Aorta (tissue), 5 donors: ENCODE results near the gene SPG7. TPM values are rescaled to one million over a fixed set of nuclear protein-coding genes. Genes with fewer than 3 reads are reported as not detected.
"Not testable (repeated sequence)": the region's sequence is repeated elsewhere in the genome, so short reads cannot be mapped to it uniquely, and the experiment has no call there.

Experiments
- ATAC-seq: fragments of 200-7000 bp; cut with Tn5 transposase; one replicate; pipeline ENCODE4 v1.9.1; 2022; ENCODE audit warnings: moderate library complexity; ENCODE audit not compliant: low FRiP score
- DNase-seq, 2 donors: peaks; one replicate each; pipeline ENCODE4 v3.0.0-alpha.2; 2020
- H3K27ac ChIP-seq, 2 donors: one replicate each; pipeline ENCODE4 v1.5.1; 2013; ENCODE audit warnings: low read length in 2 of 2, mild to moderate bottlenecking in 2 of 2, moderate library complexity in 2 of 2, control low read depth in 1 of 2, inconsistent platforms in 1 of 2, low read depth in 1 of 2
- H3K27me3 ChIP-seq, 2 donors: one replicate each; pipeline ENCODE4 v1.6.1; 2013; ENCODE audit warnings: control low read depth in 1 of 2, low read length in 1 of 2, mild to moderate bottlenecking in 1 of 2, moderate library complexity in 1 of 2; ENCODE audit not compliant: insufficient read depth in 2 of 2, control insufficient read depth in 1 of 2
- H3K36me3 ChIP-seq, 2 donors: one replicate each; pipeline ENCODE4 v1.6.1; 2013; ENCODE audit warnings: control low read depth in 1 of 2, low read length in 1 of 2, mild to moderate bottlenecking in 1 of 2; ENCODE audit not compliant: insufficient read depth in 2 of 2, control insufficient read depth in 1 of 2
- H3K4me1 ChIP-seq, 2 donors: one replicate each; pipeline ENCODE4 v1.6.1; 2013; ENCODE audit warnings: low read length in 2 of 2, control low read depth in 1 of 2, mild to moderate bottlenecking in 1 of 2, moderate library complexity in 1 of 2; ENCODE audit not compliant: insufficient read depth in 2 of 2, control insufficient read depth in 1 of 2
- H3K4me3 ChIP-seq, 2 donors: one replicate each; pipeline ENCODE4 v1.5.1; 2013; ENCODE audit warnings: low read length in 2 of 2, control low read depth in 1 of 2, mild to moderate bottlenecking in 1 of 2
- H3K9me3 ChIP-seq: one replicate; pipeline ENCODE4 v1.6.1; 2013; ENCODE audit warnings: mild to moderate bottlenecking, low read length; ENCODE audit not compliant: control insufficient read depth
- WGBS, 2 donors: extraction: QIAGEN DNeasy Blood & Tissue Kit; methylation state at CpG; one replicate each; pipeline ENCODE4 v1.1.7; 2013; 5-methylcytosine and 5-hydroxymethylcytosine counted together
- intact Hi-C, 2 donors: fragments of 100-400 bp; cut with DNase I; formaldehyde crosslinking; loops; one replicate each; pipeline versions ENCODE4 v1.14.2 to v1.15.0; 2022
- polyA plus RNA-seq, 2 donors: library from polyadenylated mRNA; stranded (reverse); fragments of 200-250 nt; gene quantifications; one replicate each; pipeline ENCODE4 v1.2.3, GENCODE V29; 2013
- total RNA-seq, 2 donors: library from RNA; stranded (reverse); fragmentation: NEBNext Ultra II Directional; extraction: Animal tissue kit (Norgen Biotek cat#: 25700); gene quantifications; one replicate each; pipeline ENCODE4 v1.2.1, GENCODE V29; 2021
- donor health status: healthy with polysubstance abuse.
- donor health status: Bipolar disorder and iron deficiency.
- donor health status: DM: no; HTN: no; CAD: no.
- donor health status: DM: no; HTN: no; CAD: no.
- donor health status: DM: yes; HTN: yes; CAD: no.

Gene SPG7
- total and polyA plus RNA-seq, 4 donors, result 28.4 to 171 (median 100) TPM

- intact Hi-C loops, result loop anchor here in 1 of 2 donors (10.0 kb wide), 1 partner anchor 320 kb away; no protein-coding TSS in a partner anchor
Observed at GRCh38 chr16:89565256-89565505, 57.0 kb downstream of the SPG7 start.

GRCh38 chr16:89565506-89566372, 57.5 kb downstream of the SPG7 start:
- peaks cover 0 to 13% of the 10 kb centered on the region in 2 donors for H3K36me3 ChIP-seq
- ATAC-seq, result peak; percentile 26
- H3K27me3 ChIP-seq, result peaks cover 0 to 2% of the 10 kb centered on the region in 2 donors
- DNase-seq, result peak in 1 of 2 donors; percentile 84
- 3 to 4% methylated on average over 46 of the region's 46 CpGs for WGBS, 2 donors
- intact Hi-C loops, result loop anchor here in 1 of 2 donors (10.0 kb wide), 1 partner anchor 321 kb away; no protein-coding TSS in a partner anchor
- H3K27ac ChIP-seq, result no peak overlapping the region
- no peaks in the 10 kb centered on the region for H3K9me3 ChIP-seq
- H3K4me3 ChIP-seq, result no peak overlapping the region
- no peaks in the 10 kb centered on the region for H3K4me1 ChIP-seq

More at GRCh38 chr16:89565256-89565505, 57.0 kb downstream of the SPG7 start:
- Histone ChIP-seq H3K4me3 (no peak overlapping the region), H3K27me3 (peaks cover 0 to 2% of the 10 kb centered on the region in 2 donors), H3K4me1 (no peaks in the 10 kb centered on the region), H3K9me3 (no peaks in the 10 kb centered on the region), H3K27ac (no peak overlapping the region), H3K36me3 (peaks cover 0 to 13% of the 10 kb centered on the region in 2 donors)
- DNase-seq, result no peak
- 40 to 41% methylated on average over 3 of the region's 3 CpGs for WGBS, 2 donors
- no peak for ATAC-seq

GRCh38 chr16:89567656-89568594, 59.7 kb downstream of the SPG7 start:
- 85 to 88% methylated on average over 30 of the region's 30 CpGs for WGBS, 2 donors
- Histone ChIP-seq H3K4me1 (no peaks in the 10 kb centered on the region), H3K27me3 (peaks cover 0 to 2% of the 10 kb centered on the region in 2 donors), H3K36me3 (peaks cover 0 to 8% of the 10 kb centered on the region in 2 donors), H3K27ac (no peak overlapping the region), H3K4me3 (no peak overlapping the region), H3K9me3 (no peaks in the 10 kb centered on the region)
- DNase-seq (no peak), ATAC-seq (no peak)
- intact Hi-C loops, result loop anchor here in 1 of 2 donors (10.0 kb wide), 1 partner anchor 323 kb away; no protein-coding TSS in a partner anchor

- intact Hi-C loops, result loop anchor here in 1 of 2 donors (10.0 kb wide), 1 partner anchor 325 kb away; no protein-coding TSS in a partner anchor
- no peaks in the 10 kb centered on the region for H3K4me1 ChIP-seq
- no peak for ATAC-seq
- H3K36me3 ChIP-seq, result no peaks in the 10 kb centered on the region
- 74 to 78% methylated on average over 23 of the region's 23 CpGs for WGBS, 2 donors
- DNase-seq, result no peak
- no peak overlapping the region for H3K27ac ChIP-seq
- no peak overlapping the region for H3K4me3 ChIP-seq
- peaks cover 0 to 2% of the 10 kb centered on the region in 2 donors for H3K27me3 ChIP-seq
- no peaks in the 10 kb centered on the region for H3K9me3 ChIP-seq
Observed at GRCh38 chr16:89569506-89570341, 61.5 kb downstream of the SPG7 start.

GRCh38 chr16:89570342-89570923, 62.2 kb downstream of the SPG7 start:
- Histone ChIP-seq H3K4me1 (no peaks in the 10 kb centered on the region), H3K4me3 (no peak overlapping the region), H3K27ac (no peak overlapping the region), H3K27me3 (peaks cover 0 to 2% of the 10 kb centered on the region in 2 donors), H3K9me3 (no peaks in the 10 kb centered on the region), H3K36me3 (no peaks in the 10 kb centered on the region)
- 86 to 88% methylated on average over 27 to 30 of the region's 30 CpGs for WGBS, 2 donors
- no peak for ATAC-seq
- DNase-seq, result no peak
- intact Hi-C loops, result no loop called here

GRCh38 chr16:89570983-89571598, 62.9 kb downstream of the SPG7 start:
- H3K9me3 ChIP-seq, H3K27ac ChIP-seq, H3K4me3 ChIP-seq, ATAC-seq, H3K4me1 ChIP-seq, DNase-seq, H3K36me3 ChIP-seq, intact Hi-C loops, H3K27me3 ChIP-seq: not testable (repeated sequence)
- 84 to 86% methylated on average over 24 to 36 of the region's 36 CpGs for WGBS, 2 donors

- intact Hi-C loops, result no loop called here
- Histone ChIP-seq H3K4me3 (no peak overlapping the region), H3K36me3 (no peaks in the 10 kb centered on the region), H3K27me3 (no peaks in the 10 kb centered on the region), H3K4me1 (no peaks in the 10 kb centered on the region), H3K27ac (no peak overlapping the region), H3K9me3 (no peaks in the 10 kb centered on the region)
- DNase-seq (no peak), ATAC-seq (no peak)
- 91% methylated on average over 18 of the region's 18 CpGs for WGBS, 2 donors
Observed at GRCh38 chr16:89571636-89572035, 63.4 kb downstream of the SPG7 start.
